Esophagus muscularis mucosa (tissue), 4 donors: Measurements from ENCODE around the gene MT1X. TPM values are rescaled to one million over a fixed set of nuclear protein-coding genes. Genes with fewer than 3 reads are reported as not detected.
A peak's percentile ranks its signal among the peaks of the same experiment; 100 is the strongest.
"Not testable (repeated sequence)": the region's sequence is repeated elsewhere in the genome, so short reads cannot be mapped to it uniquely, and the experiment has no call there.

ENCODE experiments used
- DNase-seq: peaks from one replicate; pipeline ENCODE4 v3.0.0-alpha.2; 2017; ENCODE audit errors: extremely low spot score
- H3K27ac ChIP-seq, 4 donors: fragments of 200-600 bp; sonication (generic); replicated peaks in 1 of 4; 1 replicate in 3 of 4; 2 replicates in 1 of 4; pipeline ENCODE4 v1.5.1; 2016 to 2019; ENCODE audit warnings: mild to moderate bottlenecking in 1 of 4
- H3K27me3 ChIP-seq, 4 donors: fragments of 200-600 bp; sonication (generic); one replicate each; pipeline versions ENCODE4 v1.5.1 to v1.6.0; 2016 to 2019
- H3K36me3 ChIP-seq, 4 donors: fragments of 200-600 bp; sonication (generic); one replicate each; pipeline ENCODE4 v1.5.1; 2016 to 2019
- H3K4me1 ChIP-seq, 4 donors: fragments of 200-600 bp; sonication (generic); one replicate each; pipeline ENCODE4 v1.5.1; 2016 to 2019
- H3K4me3 ChIP-seq, 4 donors: fragments of 200-600 bp; sonication (generic); 1 replicate in 2 of 4; 2 replicates in 2 of 4; pipeline ENCODE4 v1.5.1; 2016 to 2019; ENCODE audit warnings: mild to moderate bottlenecking in 4 of 4, moderate library complexity in 1 of 4
- H3K9me3 ChIP-seq, 4 donors: fragments of 200-600 bp; sonication (generic); 1 replicate in 3 of 4; 2 replicates in 1 of 4; pipeline ENCODE4 v1.5.1; 2016 to 2019
- EP300 ChIP-seq: sonication (generic); formaldehyde crosslinking; IDR thresholded peaks from one replicate; pipeline ENCODE4 v1.6.1; 2017; ENCODE audit warnings: antibody characterized with exemption
- POLR2A ChIP-seq: fragments of 450-650 bp; IDR thresholded peaks from one replicate; pipeline ENCODE4 v1.6.1; 2017; ENCODE audit warnings: antibody characterized with exemption, moderate library complexity, mild to moderate bottlenecking, low read depth
- POLR2AphosphoS5 ChIP-seq, 2 donors: sonication (generic); formaldehyde crosslinking; IDR thresholded peaks; one replicate each; pipeline ENCODE4 v1.6.1; 2017; ENCODE audit warnings: antibody characterized with exemption in 2 of 2
- WGBS: methylation state at CpG from one replicate; pipeline ENCODE4 v1.1.5; 2018; 5-methylcytosine and 5-hydroxymethylcytosine counted together
- intact Hi-C: fragments of 100-400 bp; cut with DNase I; formaldehyde crosslinking; loops from one replicate; pipeline ENCODE4 v1.15.1; 2023
- total RNA-seq, 4 donors: library from RNA; depleted of rRNA; stranded (reverse); fragments of >200 nt; gene quantifications; one replicate each; pipeline versions ENCODE4 v1.1.0 to v1.2.1, GENCODE V29; 2016
- TF ChIP-seq, protein P1 (sequence below), 3 experiments: fragments of 200-600 bp in 2 of 3; fragments of 450-650 bp in 1 of 3; sonication (generic) in 2 of 3; IDR thresholded peaks; one replicate each; pipeline ENCODE4 v1.5.1; 2017 to 2019; ENCODE audit warnings: antibody characterized with exemption in 3 of 3, mild to moderate bottlenecking in 2 of 3, moderate library complexity in 1 of 3

The MT1X gene
- total RNA-seq, 4 donors from 2014 or later: 283 to 1,221 (median 512) TPM

DNA sequence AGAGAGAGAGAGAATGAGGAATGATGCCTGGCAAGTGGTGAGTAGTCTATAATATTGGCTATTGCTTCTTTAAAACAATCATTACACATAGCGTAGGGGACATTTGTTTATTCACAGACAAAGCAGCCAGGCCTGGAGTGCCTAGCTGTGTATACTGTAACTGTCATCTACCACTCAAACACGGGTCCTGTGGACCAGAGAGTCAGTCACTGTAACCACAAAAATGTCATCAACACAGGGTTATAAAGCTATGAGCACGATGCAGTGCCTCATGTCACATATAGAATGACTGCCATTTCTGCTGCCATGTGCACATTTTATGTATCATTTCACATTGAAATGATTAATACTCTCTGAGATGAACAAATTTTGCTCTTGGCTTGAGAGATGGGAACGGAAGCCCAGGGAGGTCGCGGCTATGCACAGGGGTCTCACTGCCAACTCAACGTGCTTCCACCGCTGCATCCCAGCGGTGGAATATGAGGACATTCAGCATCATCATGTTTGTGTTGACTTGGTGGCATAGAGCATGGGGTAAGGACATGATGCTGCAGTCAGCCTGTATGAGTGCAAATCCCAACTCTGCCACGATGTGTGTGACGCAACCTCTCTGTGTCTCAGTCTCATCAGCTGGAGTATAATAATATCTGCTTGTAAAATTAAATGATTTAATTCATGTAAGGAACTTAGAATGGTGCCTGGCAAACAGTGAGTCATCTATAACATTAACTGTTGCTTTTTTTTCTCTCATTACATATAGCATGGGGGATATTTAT lies 9.3 kb upstream of the MT1X start:
- H3K9me3 ChIP-seq: no peaks in the 10 kb centered on the region
- peaks cover 3 to 95% (median 35%) of the 10 kb centered on the region in 4 donors for H3K27me3 ChIP-seq
- DNase-seq: no peak
- TF ChIP-seq, protein P1, sequence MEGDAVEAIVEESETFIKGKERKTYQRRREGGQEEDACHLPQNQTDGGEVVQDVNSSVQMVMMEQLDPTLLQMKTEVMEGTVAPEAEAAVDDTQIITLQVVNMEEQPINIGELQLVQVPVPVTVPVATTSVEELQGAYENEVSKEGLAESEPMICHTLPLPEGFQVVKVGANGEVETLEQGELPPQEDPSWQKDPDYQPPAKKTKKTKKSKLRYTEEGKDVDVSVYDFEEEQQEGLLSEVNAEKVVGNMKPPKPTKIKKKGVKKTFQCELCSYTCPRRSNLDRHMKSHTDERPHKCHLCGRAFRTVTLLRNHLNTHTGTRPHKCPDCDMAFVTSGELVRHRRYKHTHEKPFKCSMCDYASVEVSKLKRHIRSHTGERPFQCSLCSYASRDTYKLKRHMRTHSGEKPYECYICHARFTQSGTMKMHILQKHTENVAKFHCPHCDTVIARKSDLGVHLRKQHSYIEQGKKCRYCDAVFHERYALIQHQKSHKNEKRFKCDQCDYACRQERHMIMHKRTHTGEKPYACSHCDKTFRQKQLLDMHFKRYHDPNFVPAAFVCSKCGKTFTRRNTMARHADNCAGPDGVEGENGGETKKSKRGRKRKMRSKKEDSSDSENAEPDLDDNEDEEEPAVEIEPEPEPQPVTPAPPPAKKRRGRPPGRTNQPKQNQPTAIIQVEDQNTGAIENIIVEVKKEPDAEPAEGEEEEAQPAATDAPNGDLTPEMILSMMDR (IDR thresholded peaks at IDR 0.05): no peak
- TF ChIP-seq POLR2AphosphoS5 (IDR thresholded peaks at IDR 0.05): no peak
- no peak for TF ChIP-seq EP300
- no peak for TF ChIP-seq POLR2A
- H3K4me1 ChIP-seq: peaks cover 14 to 32% (median 24%) of the 10 kb centered on the region in 4 donors
- no peaks in the 10 kb centered on the region for H3K36me3 ChIP-seq
- 85% methylated on average over 11 of the region's 11 CpGs for WGBS
- no peak overlapping the region for H3K27ac ChIP-seq
- no peak overlapping the region for H3K4me3 ChIP-seq
- intact Hi-C loops: loop anchor here (2.0 kb wide), 1 partner anchor 30 kb away; no protein-coding TSS in a partner anchor

DNA sequence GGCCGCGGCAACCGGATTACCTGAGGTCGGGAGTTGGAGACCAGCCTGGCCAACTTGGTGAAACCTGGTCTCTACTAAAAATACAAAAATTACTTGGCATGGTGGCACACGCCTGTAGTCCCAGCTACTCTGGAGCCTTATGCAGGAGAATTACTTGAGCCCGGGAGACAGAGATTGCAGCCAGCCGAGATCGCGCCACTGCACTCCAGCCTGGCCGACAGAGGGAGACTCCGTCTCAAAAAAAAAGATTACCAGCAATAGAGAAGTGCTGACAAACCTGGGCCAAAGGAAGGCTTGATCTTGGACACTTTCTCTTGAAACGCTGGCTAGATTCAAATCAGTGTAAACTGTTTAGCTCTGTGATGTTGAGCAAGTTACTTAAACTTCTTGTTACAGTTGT lies 8.3 kb upstream of the MT1X start:
- Histone ChIP-seq H3K4me1 (peaks cover 11 to 25% (median 20%) of the 10 kb centered on the region in 4 donors), H3K4me3 (no peak overlapping the region), H3K36me3 (no peaks in the 10 kb centered on the region), H3K27me3 (peaks cover 0 to 85% (median 25%) of the 10 kb centered on the region in 4 donors), H3K27ac (no peak overlapping the region), H3K9me3 (no peaks in the 10 kb centered on the region)
- 55% methylated on average over 9 of the region's 12 CpGs for WGBS
- no peak for DNase-seq
- TF ChIP-seq POLR2AphosphoS5 (IDR thresholded peaks at IDR 0.05): no peak
- TF ChIP-seq, protein P1 (IDR thresholded peaks at IDR 0.05): peak; percentile 58 to 67 (median 67)
- intact Hi-C loops: loop anchor here (2.0 kb wide), 1 partner anchor 29 kb away; no protein-coding TSS in a partner anchor

DNA sequence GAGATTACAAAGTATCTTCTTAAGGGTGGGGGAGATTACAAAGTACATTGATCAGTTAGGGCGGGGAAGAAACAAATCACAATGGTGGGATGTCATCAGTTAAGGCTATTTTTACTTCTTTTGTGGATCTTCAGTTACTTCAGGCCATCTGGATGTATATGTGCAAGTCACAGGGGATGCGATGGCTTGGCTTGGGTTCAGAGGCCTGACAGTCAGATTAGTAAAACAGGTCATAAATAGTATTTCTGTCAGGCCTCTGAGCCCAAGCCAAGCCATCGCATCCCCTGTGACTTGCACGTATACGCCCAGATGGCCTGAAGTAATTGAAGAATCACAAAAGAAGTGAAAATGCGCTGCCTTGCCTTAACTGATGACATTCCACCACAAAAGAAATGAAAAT lies 7.7 kb upstream of the MT1X start:
- DNase-seq, intact Hi-C loops, H3K27ac ChIP-seq, H3K4me3 ChIP-seq, H3K36me3 ChIP-seq, H3K9me3 ChIP-seq: not testable (repeated sequence)
- H3K27me3 ChIP-seq: peaks cover 0 to 78% (median 19%) of the 10 kb centered on the region in 4 donors
- 90% methylated on average over 6 of the region's 6 CpGs for WGBS
- peaks cover 8 to 19% (median 15%) of the 10 kb centered on the region in 4 donors for H3K4me1 ChIP-seq

DNA sequence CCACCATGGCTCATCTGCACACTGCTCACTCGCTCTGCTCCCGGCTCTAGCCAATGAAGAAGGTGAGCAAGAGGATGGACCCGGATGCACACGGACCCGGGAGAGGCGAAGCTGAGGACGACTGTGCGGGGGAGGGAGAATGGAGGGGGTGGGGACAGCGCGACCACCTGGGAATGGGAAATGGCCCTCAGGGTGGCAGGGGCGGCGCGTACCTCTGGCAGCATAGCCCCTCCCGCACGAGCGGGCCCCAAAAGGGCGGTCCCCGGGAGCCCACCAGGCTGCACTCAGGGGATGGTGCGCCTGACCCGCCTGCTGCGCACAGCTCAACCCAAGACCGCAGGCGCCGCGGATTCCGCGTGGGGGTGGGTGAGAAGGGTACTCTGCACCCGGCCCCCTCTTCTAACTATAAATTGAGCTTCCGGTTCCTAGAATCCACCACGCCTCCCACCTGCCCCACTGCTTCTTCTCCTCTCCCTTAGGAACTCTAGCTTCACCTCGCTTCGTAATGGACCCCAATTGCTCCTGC lies 6.5 kb upstream of the MT1X start:
- no peak for DNase-seq
- no peaks in the 10 kb centered on the region for H3K36me3 ChIP-seq
- peak overlapping the region; percentile 3 to 30 (median 19) for H3K4me3 ChIP-seq
- peaks cover 0 to 67% (median 10%) of the 10 kb centered on the region in 4 donors for H3K27me3 ChIP-seq
- 12% methylated on average over 7 of the region's 32 CpGs for WGBS
- intact Hi-C loops: no loop called here
- TF ChIP-seq POLR2AphosphoS5 (IDR thresholded peaks at IDR 0.05): no peak
- TF ChIP-seq, protein P1 (IDR thresholded peaks at IDR 0.05): no peak
- no peak for TF ChIP-seq EP300
- TF ChIP-seq POLR2A: no peak
- H3K4me1 ChIP-seq: peaks cover 9 to 14% (median 11%) of the 10 kb centered on the region in 4 donors
- H3K9me3 ChIP-seq: no peaks in the 10 kb centered on the region
- H3K27ac ChIP-seq: no peak overlapping the region

DNA sequence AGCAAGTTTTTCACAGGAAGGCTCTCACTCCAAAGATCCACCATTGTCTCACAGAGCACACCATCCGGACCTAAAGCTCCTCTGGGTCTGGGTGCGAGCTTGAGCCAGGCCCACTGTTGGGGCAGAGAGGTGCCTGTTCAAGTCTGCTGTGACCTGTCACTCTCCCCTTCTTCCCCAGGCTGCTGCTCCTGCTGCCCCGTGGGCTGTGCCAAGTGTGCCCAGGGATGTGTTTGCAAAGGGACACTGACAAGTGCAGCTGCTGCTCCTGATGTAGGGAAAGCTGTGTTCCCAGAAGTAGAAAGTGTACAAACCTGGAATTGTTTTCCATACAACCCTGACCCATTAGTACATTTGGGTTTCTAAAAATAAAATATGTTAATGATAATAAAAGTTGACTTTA lies 4.8 kb upstream of the MT1X start:
- WGBS: 80% methylated on average over 3 of the region's 3 CpGs
- Histone ChIP-seq H3K27ac (no peak overlapping the region), H3K4me1 (peaks cover 19 to 25% (median 24%) of the 10 kb centered on the region in 4 donors), H3K36me3 (no peaks in the 10 kb centered on the region), H3K27me3 (peaks cover 0 to 49% (median 10%) of the 10 kb centered on the region in 4 donors), H3K4me3 (no peak overlapping the region), H3K9me3 (no peaks in the 10 kb centered on the region)
- TF ChIP-seq POLR2A: no peak
- TF ChIP-seq EP300: no peak
- TF ChIP-seq POLR2AphosphoS5 (IDR thresholded peaks at IDR 0.05): no peak
- TF ChIP-seq, protein P1 (IDR thresholded peaks at IDR 0.05): no peak
- DNase-seq: no peak
- intact Hi-C loops: no loop called here
